HepG2 (cell line): Measurements from ENCODE around the gene ATP6V0D1. TPM values are rescaled to one million over a fixed set of nuclear protein-coding genes. Genes with fewer than 3 reads are reported as not detected.
A peak's percentile ranks its signal among the peaks of the same experiment; 100 is the strongest.

ENCODE experiments used
- ATF7-NPFF ChIP-seq: sonication (generic); formaldehyde crosslinking; IDR thresholded peaks from 2 replicates; pipeline ENCODE4 v1.8.1; 2023; ENCODE audit warnings: mild to moderate bottlenecking, low read depth, missing genetic modification reagents, moderate library complexity
- BRCA1 ChIP-seq: sonication (generic); formaldehyde crosslinking; IDR thresholded peaks from 2 replicates; pipeline ENCODE4 v1.4.0; 2020; ENCODE audit warnings: missing genetic modification reagents
- DMAP1 ChIP-seq: IDR thresholded peaks from 2 replicates; pipeline ENCODE4 v1.6.1; 2016
- DMTF1 ChIP-seq: sonication (generic); formaldehyde crosslinking; IDR thresholded peaks from 2 replicates; pipeline ENCODE4 v1.4.0; 2020; ENCODE audit warnings: mild to moderate bottlenecking, missing genetic modification reagents
- FOSL2 ChIP-seq: sonication (generic); formaldehyde crosslinking; IDR thresholded peaks from 2 replicates; pipeline ENCODE4 v1.4.0; 2020; ENCODE audit warnings: missing genetic modification reagents
- FOXP4 ChIP-seq: sonication (generic); formaldehyde crosslinking; IDR thresholded peaks from 2 replicates; pipeline ENCODE4 v1.4.0; 2020; ENCODE audit warnings: missing genetic modification reagents
- KLF6 ChIP-seq: IDR thresholded peaks from 2 replicates; pipeline ENCODE4 v1.8.0; 2016; ENCODE audit warnings: missing biosample characterization, missing genetic modification reagents
- NONO ChIP-seq, 2 experiments: fragments of 450-650 bp in 1 of 2; sonication (generic) in 1 of 2; formaldehyde crosslinking in 1 of 2; IDR thresholded peaks in 1 of 2; conservative IDR thresholded peaks in 1 of 2; 2 replicates each; pipeline versions ENCODE4 v1.6.1 to v1.8.0; 2017 to 2022; ENCODE audit warnings: mild to moderate bottlenecking in 1 of 2, missing genetic modification reagents in 1 of 2, moderate library complexity in 1 of 2
- PTBP1 ChIP-seq: fragments of 200-400 bp; formaldehyde crosslinking; IDR thresholded peaks from 2 replicates; pipeline ENCODE4 v1.6.1; 2018; ENCODE audit warnings: low read length, low read depth; ENCODE audit not compliant: poor library complexity, severe bottlenecking
- TOE1 ChIP-seq: sonication (generic); formaldehyde crosslinking; IDR thresholded peaks from 2 replicates; pipeline ENCODE4 v1.4.0; 2020; ENCODE audit warnings: mild to moderate bottlenecking, missing genetic modification reagents
- TSC22D2 ChIP-seq: sonication (generic); formaldehyde crosslinking; IDR thresholded peaks from 2 replicates; pipeline ENCODE4 v1.5.1; 2020; ENCODE audit warnings: missing genetic modification reagents, mild to moderate bottlenecking, borderline replicate concordance
- ZBTB43 ChIP-seq: sonication (generic); formaldehyde crosslinking; conservative IDR thresholded peaks from 2 replicates; pipeline ENCODE4 v1.4.0; 2020; ENCODE audit warnings: missing genetic modification reagents
- ZBTB7B ChIP-seq: sonication (generic); formaldehyde crosslinking; IDR thresholded peaks from 2 replicates; pipeline ENCODE4 v1.4.0; 2020; ENCODE audit warnings: missing genetic modification reagents
- ZFP36L1 ChIP-seq: sonication (generic); formaldehyde crosslinking; IDR thresholded peaks from 2 replicates; pipeline ENCODE4 v1.8.0; 2022; ENCODE audit warnings: mild to moderate bottlenecking, missing genetic modification reagents, moderate library complexity
- ZMYM3 ChIP-seq: sonication (generic); formaldehyde crosslinking; IDR thresholded peaks from 2 replicates; pipeline ENCODE4 v1.5.1; 2020; ENCODE audit warnings: mild to moderate bottlenecking, missing genetic modification reagents
- ZNF362 ChIP-seq: sonication (generic); formaldehyde crosslinking; IDR thresholded peaks from 2 replicates; pipeline ENCODE4 v1.4.0; 2020; ENCODE audit warnings: missing genetic modification reagents, mild to moderate bottlenecking, borderline replicate concordance
- ZNF432 ChIP-seq: sonication (generic); formaldehyde crosslinking; IDR thresholded peaks from 2 replicates; pipeline ENCODE4 v1.5.0; 2020; ENCODE audit warnings: missing genetic modification reagents, mild to moderate bottlenecking, borderline replicate concordance
- ZNF446 ChIP-seq: sonication (generic); formaldehyde crosslinking; IDR thresholded peaks from 2 replicates; pipeline ENCODE4 v1.5.0; 2020; ENCODE audit warnings: mild to moderate bottlenecking, missing genetic modification reagents
- ZNF567 ChIP-seq: sonication (generic); formaldehyde crosslinking; IDR thresholded peaks from 2 replicates; pipeline ENCODE4 v1.8.1; 2023; ENCODE audit warnings: mild to moderate bottlenecking, missing genetic modification reagents, borderline replicate concordance
- ZNF569 ChIP-seq: sonication (generic); formaldehyde crosslinking; IDR thresholded peaks from 2 replicates; pipeline ENCODE4 v1.5.0; 2020; ENCODE audit warnings: mild to moderate bottlenecking, missing genetic modification reagents, moderate library complexity, borderline replicate concordance
- ZNF766 ChIP-seq: sonication (generic); formaldehyde crosslinking; IDR thresholded peaks from 2 replicates; pipeline ENCODE4 v1.5.0; 2020; ENCODE audit warnings: missing genetic modification reagents, borderline replicate concordance
- ZSCAN25 ChIP-seq: sonication (generic); formaldehyde crosslinking; IDR thresholded peaks from 2 replicates; pipeline ENCODE4 v1.8.0; 2022; ENCODE audit warnings: mild to moderate bottlenecking, missing genetic modification reagents
- polyA plus RNA-seq, 8 experiments: library from polyadenylated mRNA; depleted of rRNA in 3 of 8; stranded (reverse) in 7 of 8; unstranded in 1 of 8; fragments of >200 nt; fragmentation: Illumina TruSeq in 4 of 8; extraction: Trizol in 4 of 8; gene quantifications; 2 replicates each; pipeline versions ENCODE4 v1.2.1 to v1.2.3, GENCODE V29; 2011 to 2016; ENCODE audit warnings: low read depth in 4 of 8, missing spikeins in 1 of 8, mixed read lengths in 1 of 8; ENCODE audit not compliant: insufficient read depth in 1 of 8
- total RNA-seq, 5 experiments: library from RNA; depleted of rRNA; stranded (reverse); fragments of >200 nt; fragmentation: Illumina TruSeq; extraction: Trizol; gene quantifications; 2 replicates each; pipeline ENCODE4 v1.2.3, GENCODE V29; 2016; ENCODE audit warnings: low read depth in 1 of 5

Gene ATP6V0D1
- total and polyA plus RNA-seq, 2 of the 13 experiments (the other 11 are each of a cell fraction or from before 2014, with no cell fraction given) = 51.1 to 61.3 TPM

GRCh38 chr16:67430504-67430976 is 50.4 kb downstream of the ATP6V0D1 start (continued):
- TF ChIP-seq ZNF432 (CRISPR knock-in tag) = no peak
- TF ChIP-seq KLF6 = no peak; the same call in 1 of the 2 replicates
- no peak for TF ChIP-seq FOSL2 (CRISPR knock-in tag)
- peak; percentile 55 for TF ChIP-seq ZSCAN25 (CRISPR knock-in tag)
- peak; percentile 96 for TF ChIP-seq ZNF446 (CRISPR knock-in tag)
- no peak for TF ChIP-seq FOXP4 (CRISPR knock-in tag)
- no peak for TF ChIP-seq ZMYM3 (CRISPR knock-in tag)
- TF ChIP-seq ZNF569 (CRISPR knock-in tag) = peak; percentile 94; the same call in 1 of the 2 replicates
- peak; percentile 51 for TF ChIP-seq ZNF362 (CRISPR knock-in tag)
- no peak for TF ChIP-seq TSC22D2
- no peak for TF ChIP-seq TOE1
- 0 out of 2 replicates have a peak, but pooled peaks have one; percentile 11 for TF ChIP-seq ZBTB7B (CRISPR knock-in tag)
- peak; percentile 60; the same call in 1 of the 2 replicates for TF ChIP-seq ZNF567 (CRISPR knock-in tag)
- 0 out of 2 replicates have a peak, but pooled peaks have one; percentile 44 for TF ChIP-seq ZFP36L1 (CRISPR knock-in tag)
- peak; percentile 78; the same call in 1 of the 2 replicates for TF ChIP-seq DMTF1 (CRISPR knock-in tag)
- TF ChIP-seq BRCA1 (CRISPR knock-in tag) = 0 out of 2 replicates have a peak, but pooled peaks have one; percentile 16
- TF ChIP-seq DMAP1 (CRISPR knock-in tag) = peak; percentile 85
- peak; percentile 97 for TF ChIP-seq ATF7-NPFF
- peak; percentile 41; the same call in 1 of the 2 replicates for TF ChIP-seq ZNF766
- no peak for TF ChIP-seq PTBP1
- peak; percentile 63 for TF ChIP-seq ZBTB43 (CRISPR knock-in tag)
- TF ChIP-seq NONO (IDR thresholded peaks at IDR 0.05) = no peak
- peak; percentile 55; the same call in 1 of the 2 replicates for TF ChIP-seq NONO (CRISPR knock-in tag; conservative IDR thresholded peaks at IDR 0.05)
